HepG2 (cell line): ENCODE data around the gene ATP2B3. TPM values are rescaled to one million over a fixed set of nuclear protein-coding genes. Genes with fewer than 3 reads are reported as not detected.

Source experiments
- DPF2 ChIP-seq: sonication (generic); formaldehyde crosslinking; IDR thresholded peaks from 2 replicates; pipeline ENCODE4 v1.4.0; 2020; ENCODE audit warnings: mild to moderate bottlenecking, low read depth, missing genetic modification reagents, borderline replicate concordance
- IKZF4 ChIP-seq: sonication (generic); formaldehyde crosslinking; IDR thresholded peaks from 2 replicates; pipeline ENCODE4 v1.5.1; 2020; ENCODE audit warnings: borderline replicate concordance, mild to moderate bottlenecking, low read depth, missing genetic modification reagents; ENCODE audit errors: not compliant biosample characterization
- KLF12 ChIP-seq: sonication (generic); formaldehyde crosslinking; IDR thresholded peaks from 2 replicates; pipeline ENCODE4 v1.4.0; 2020; ENCODE audit warnings: missing genetic modification reagents, borderline replicate concordance
- KLF15 ChIP-seq: sonication (generic); formaldehyde crosslinking; IDR thresholded peaks from 2 replicates; pipeline ENCODE4 v1.8.1; 2023; ENCODE audit warnings: borderline replicate concordance, mild to moderate bottlenecking, inconsistent platforms, missing genetic modification reagents, mixed read lengths
- TAF1 ChIP-seq: sonication (generic); formaldehyde crosslinking; IDR thresholded peaks from 2 replicates; pipeline ENCODE4 v1.4.0; 2020; ENCODE audit warnings: missing genetic modification reagents
- ZFP82 ChIP-seq: sonication (generic); formaldehyde crosslinking; IDR thresholded peaks from 2 replicates; pipeline ENCODE4 v1.5.1; 2020; ENCODE audit warnings: mild to moderate bottlenecking, missing genetic modification reagents, borderline replicate concordance
- ZNF143 ChIP-seq: sonication (generic); formaldehyde crosslinking; IDR thresholded peaks from 2 replicates; pipeline ENCODE4 v1.4.0; 2020; ENCODE audit warnings: missing genetic modification reagents
- ZNF3 ChIP-seq: IDR thresholded peaks from 2 replicates; pipeline ENCODE4 v1.7.0; 2017; ENCODE audit warnings: inconsistent platforms
- ZNF777 ChIP-seq: sonication (generic); formaldehyde crosslinking; IDR thresholded peaks from 2 replicates; pipeline ENCODE4 v1.4.0; 2020; ENCODE audit warnings: missing genetic modification reagents
- polyA plus RNA-seq, 8 experiments: library from polyadenylated mRNA; depleted of rRNA in 3 of 8; stranded (reverse) in 7 of 8; unstranded in 1 of 8; fragments of >200 nt; fragmentation: Illumina TruSeq in 4 of 8; extraction: Trizol in 4 of 8; gene quantifications; 2 replicates each; pipeline versions ENCODE4 v1.2.1 to v1.2.3, GENCODE V29; 2011 to 2016; ENCODE audit warnings: low read depth in 4 of 8, missing spikeins in 1 of 8, mixed read lengths in 1 of 8; ENCODE audit not compliant: insufficient read depth in 1 of 8
- total RNA-seq, 5 experiments: library from RNA; depleted of rRNA; stranded (reverse); fragments of >200 nt; fragmentation: Illumina TruSeq; extraction: Trizol; gene quantifications; 2 replicates each; pipeline ENCODE4 v1.2.3, GENCODE V29; 2016; ENCODE audit warnings: low read depth in 1 of 5
- TF ChIP-seq, protein P1 (sequence below): sonication (generic); formaldehyde crosslinking; IDR thresholded peaks from 2 replicates; pipeline ENCODE4 v1.5.0; 2020; ENCODE audit warnings: mild to moderate bottlenecking, missing genetic modification reagents
- TF ChIP-seq, protein P2 (sequence below): sonication (generic); formaldehyde crosslinking; IDR thresholded peaks from 2 replicates; pipeline ENCODE4 v1.4.0; 2020; ENCODE audit warnings: missing genetic modification reagents, borderline replicate concordance
- TF ChIP-seq, protein P3 (sequence below), 2 experiments: IDR thresholded peaks; 2 replicates each; pipeline ENCODE4 v1.6.1; 2011 to 2012; ENCODE audit warnings: low read length in 2 of 2, borderline replicate concordance in 1 of 2, low read depth in 1 of 2, mild to moderate bottlenecking in 1 of 2, moderate library complexity in 1 of 2
- TF ChIP-seq, protein P4 (sequence below): sonication (generic); formaldehyde crosslinking; IDR thresholded peaks from 2 replicates; pipeline ENCODE4 v1.9.0; 2021; ENCODE audit warnings: missing genetic modification reagents, mild to moderate bottlenecking, borderline replicate concordance
- TF ChIP-seq, protein P5 (sequence below): sonication (generic); formaldehyde crosslinking; IDR thresholded peaks from 2 replicates; pipeline ENCODE4 v1.4.0; 2020; ENCODE audit warnings: mild to moderate bottlenecking, missing genetic modification reagents

The ATP2B3 gene
- total and polyA plus RNA-seq, 2 of the 13 experiments (the other 11 are each of a cell fraction or from before 2014, with no cell fraction given), result not detected

DNA sequence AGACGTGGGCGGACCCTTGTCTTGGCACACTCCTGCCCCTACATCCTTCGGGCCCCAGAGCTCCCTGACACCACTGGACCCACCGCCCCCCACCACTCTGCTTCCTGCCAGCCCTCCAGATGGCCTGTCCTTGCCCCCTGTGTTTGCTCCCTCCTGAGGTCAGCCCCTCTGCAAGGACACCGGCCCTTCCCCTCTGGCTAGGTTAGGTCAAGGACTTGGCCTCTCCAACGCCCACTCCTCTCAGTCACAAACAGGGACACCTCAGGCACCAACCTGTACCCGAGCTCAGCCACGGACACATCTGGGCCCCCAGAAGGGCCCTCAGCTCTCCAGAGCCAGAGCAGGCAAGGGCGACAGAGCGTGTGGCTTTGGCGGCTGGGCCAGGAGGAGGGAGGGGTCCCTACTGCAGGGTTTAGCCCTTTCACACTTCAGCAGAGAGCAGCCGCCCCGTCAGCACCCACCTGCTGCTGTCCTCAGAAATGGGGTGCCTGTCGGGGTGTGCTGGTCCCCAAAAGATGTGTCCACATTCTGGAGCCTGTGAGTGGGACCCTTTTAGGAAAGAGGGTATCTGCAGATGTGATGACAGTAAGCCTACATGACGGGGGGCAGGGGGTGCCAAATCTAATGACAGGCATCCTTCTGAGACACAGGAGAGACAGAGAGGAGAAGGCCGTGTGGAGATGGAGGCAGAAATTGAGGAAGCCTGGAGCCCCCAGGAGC, 106.0 kb downstream of the ATP2B3 start (continued):
- TF ChIP-seq, protein P1, sequence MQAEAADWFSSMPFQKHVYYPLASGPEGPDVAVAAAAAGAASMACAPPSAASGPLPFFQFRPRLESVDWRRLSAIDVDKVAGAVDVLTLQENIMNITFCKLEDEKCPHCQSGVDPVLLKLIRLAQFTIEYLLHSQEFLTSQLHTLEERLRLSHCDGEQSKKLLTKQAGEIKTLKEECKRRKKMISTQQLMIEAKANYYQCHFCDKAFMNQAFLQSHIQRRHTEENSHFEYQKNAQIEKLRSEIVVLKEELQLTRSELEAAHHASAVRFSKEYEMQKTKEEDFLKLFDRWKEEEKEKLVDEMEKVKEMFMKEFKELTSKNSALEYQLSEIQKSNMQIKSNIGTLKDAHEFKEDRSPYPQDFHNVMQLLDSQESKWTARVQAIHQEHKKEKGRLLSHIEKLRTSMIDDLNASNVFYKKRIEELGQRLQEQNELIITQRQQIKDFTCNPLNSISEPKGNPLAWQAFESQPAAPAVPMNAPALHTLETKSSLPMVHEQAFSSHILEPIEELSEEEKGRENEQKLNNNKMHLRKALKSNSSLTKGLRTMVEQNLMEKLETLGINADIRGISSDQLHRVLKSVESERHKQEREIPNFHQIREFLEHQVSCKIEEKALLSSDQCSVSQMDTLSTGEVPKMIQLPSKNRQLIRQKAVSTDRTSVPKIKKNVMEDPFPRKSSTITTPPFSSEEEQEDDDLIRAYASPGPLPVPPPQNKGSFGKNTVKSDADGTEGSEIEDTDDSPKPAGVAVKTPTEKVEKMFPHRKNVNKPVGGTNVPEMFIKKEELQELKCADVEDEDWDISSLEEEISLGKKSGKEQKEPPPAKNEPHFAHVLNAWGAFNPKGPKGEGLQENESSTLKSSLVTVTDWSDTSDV (CRISPR knock-in tag), result no peak
- TF ChIP-seq ZNF777 (no peak; the same call in 1 of the 2 replicates), KLF12 (no peak; the same call in 1 of the 2 replicates), IKZF4 (CRISPR knock-in tag) (no peak), DPF2 (CRISPR knock-in tag) (peak; percentile 67; the same call in 1 of the 2 replicates), ZNF3 (CRISPR knock-in tag) (no peak), ZNF143 (CRISPR knock-in tag) (no peak), KLF15 (CRISPR knock-in tag) (no peak), TAF1 (CRISPR knock-in tag) (peak; percentile 76), ZFP82 (CRISPR knock-in tag) (no peak)
- TF ChIP-seq, protein P2, sequence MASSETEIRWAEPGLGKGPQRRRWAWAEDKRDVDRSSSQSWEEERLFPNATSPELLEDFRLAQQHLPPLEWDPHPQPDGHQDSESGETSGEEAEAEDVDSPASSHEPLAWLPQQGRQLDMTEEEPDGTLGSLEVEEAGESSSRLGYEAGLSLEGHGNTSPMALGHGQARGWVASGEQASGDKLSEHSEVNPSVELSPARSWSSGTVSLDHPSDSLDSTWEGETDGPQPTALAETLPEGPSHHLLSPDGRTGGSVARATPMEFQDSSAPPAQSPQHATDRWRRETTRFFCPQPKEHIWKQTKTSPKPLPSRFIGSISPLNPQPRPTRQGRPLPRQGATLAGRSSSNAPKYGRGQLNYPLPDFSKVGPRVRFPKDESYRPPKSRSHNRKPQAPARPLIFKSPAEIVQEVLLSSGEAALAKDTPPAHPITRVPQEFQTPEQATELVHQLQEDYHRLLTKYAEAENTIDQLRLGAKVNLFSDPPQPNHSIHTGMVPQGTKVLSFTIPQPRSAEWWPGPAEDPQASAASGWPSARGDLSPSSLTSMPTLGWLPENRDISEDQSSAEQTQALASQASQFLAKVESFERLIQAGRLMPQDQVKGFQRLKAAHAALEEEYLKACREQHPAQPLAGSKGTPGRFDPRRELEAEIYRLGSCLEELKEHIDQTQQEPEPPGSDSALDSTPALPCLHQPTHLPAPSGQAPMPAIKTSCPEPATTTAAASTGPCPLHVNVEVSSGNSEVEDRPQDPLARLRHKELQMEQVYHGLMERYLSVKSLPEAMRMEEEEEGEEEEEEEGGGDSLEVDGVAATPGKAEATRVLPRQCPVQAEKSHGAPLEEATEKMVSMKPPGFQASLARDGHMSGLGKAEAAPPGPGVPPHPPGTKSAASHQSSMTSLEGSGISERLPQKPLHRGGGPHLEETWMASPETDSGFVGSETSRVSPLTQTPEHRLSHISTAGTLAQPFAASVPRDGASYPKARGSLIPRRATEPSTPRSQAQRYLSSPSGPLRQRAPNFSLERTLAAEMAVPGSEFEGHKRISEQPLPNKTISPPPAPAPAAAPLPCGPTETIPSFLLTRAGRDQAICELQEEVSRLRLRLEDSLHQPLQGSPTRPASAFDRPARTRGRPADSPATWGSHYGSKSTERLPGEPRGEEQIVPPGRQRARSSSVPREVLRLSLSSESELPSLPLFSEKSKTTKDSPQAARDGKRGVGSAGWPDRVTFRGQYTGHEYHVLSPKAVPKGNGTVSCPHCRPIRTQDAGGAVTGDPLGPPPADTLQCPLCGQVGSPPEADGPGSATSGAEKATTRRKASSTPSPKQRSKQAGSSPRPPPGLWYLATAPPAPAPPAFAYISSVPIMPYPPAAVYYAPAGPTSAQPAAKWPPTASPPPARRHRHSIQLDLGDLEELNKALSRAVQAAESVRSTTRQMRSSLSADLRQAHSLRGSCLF (CRISPR knock-in tag), result no peak
- TF ChIP-seq, protein P3, sequence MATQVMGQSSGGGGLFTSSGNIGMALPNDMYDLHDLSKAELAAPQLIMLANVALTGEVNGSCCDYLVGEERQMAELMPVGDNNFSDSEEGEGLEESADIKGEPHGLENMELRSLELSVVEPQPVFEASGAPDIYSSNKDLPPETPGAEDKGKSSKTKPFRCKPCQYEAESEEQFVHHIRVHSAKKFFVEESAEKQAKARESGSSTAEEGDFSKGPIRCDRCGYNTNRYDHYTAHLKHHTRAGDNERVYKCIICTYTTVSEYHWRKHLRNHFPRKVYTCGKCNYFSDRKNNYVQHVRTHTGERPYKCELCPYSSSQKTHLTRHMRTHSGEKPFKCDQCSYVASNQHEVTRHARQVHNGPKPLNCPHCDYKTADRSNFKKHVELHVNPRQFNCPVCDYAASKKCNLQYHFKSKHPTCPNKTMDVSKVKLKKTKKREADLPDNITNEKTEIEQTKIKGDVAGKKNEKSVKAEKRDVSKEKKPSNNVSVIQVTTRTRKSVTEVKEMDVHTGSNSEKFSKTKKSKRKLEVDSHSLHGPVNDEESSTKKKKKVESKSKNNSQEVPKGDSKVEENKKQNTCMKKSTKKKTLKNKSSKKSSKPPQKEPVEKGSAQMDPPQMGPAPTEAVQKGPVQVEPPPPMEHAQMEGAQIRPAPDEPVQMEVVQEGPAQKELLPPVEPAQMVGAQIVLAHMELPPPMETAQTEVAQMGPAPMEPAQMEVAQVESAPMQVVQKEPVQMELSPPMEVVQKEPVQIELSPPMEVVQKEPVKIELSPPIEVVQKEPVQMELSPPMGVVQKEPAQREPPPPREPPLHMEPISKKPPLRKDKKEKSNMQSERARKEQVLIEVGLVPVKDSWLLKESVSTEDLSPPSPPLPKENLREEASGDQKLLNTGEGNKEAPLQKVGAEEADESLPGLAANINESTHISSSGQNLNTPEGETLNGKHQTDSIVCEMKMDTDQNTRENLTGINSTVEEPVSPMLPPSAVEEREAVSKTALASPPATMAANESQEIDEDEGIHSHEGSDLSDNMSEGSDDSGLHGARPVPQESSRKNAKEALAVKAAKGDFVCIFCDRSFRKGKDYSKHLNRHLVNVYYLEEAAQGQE (IDR thresholded peaks at IDR 0.05; ENCODE audit: borderline replicate concordance in 1 of 2, low read depth in 1 of 2, low read length in 2 of 2), result 0 out of 4 replicates have a peak, but pooled peaks of 1 of the 2 experiments have one; percentile 59
- TF ChIP-seq, protein P4, sequence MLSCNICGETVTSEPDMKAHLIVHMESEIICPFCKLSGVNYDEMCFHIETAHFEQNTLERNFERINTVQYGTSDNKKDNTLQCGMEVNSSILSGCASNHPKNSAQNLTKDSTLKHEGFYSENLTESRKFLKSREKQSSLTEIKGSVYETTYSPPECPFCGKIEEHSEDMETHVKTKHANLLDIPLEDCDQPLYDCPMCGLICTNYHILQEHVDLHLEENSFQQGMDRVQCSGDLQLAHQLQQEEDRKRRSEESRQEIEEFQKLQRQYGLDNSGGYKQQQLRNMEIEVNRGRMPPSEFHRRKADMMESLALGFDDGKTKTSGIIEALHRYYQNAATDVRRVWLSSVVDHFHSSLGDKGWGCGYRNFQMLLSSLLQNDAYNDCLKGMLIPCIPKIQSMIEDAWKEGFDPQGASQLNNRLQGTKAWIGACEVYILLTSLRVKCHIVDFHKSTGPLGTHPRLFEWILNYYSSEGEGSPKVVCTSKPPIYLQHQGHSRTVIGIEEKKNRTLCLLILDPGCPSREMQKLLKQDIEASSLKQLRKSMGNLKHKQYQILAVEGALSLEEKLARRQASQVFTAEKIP (CRISPR knock-in tag), result no peak
- TF ChIP-seq, protein P5, sequence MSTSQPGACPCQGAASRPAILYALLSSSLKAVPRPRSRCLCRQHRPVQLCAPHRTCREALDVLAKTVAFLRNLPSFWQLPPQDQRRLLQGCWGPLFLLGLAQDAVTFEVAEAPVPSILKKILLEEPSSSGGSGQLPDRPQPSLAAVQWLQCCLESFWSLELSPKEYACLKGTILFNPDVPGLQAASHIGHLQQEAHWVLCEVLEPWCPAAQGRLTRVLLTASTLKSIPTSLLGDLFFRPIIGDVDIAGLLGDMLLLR (CRISPR knock-in tag), result no peak
